ENCODE data around the gene NUCB2.

The NUCB2 gene

DNA sequence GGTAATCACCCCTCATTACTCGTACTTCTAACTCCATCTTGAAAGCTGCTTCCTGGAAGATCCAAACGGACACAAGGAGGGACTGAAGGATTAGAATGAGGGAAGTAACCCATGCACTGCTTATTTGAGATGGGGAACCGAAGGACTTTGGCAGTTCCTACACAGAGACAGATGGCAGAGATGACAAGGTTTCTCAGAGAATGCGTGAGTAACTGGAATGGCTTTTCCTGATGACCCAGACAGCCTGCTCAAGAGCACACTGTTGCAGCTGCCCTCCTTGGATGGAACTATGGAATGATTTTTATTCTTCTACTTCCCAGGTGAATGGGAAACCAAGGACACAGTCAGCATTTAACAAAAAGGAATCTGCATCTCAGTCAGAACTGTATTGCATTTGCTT, 104.6 kb downstream of the NUCB2 start:
- DNase-seq (ENCODE audit: low read depth), result no peak
- no peak overlapping the region for H3K4me3 ChIP-seq (ENCODE audit: low read length)
- no peak for TF ChIP-seq CTCF (conservative IDR thresholded peaks at IDR 0.05; ENCODE audit: low read depth, low read length)

Measured in retinal pigment epithelial cell (primary cell).